ENCODE measurements around the gene PRSS33. TPM values are rescaled to one million over a fixed set of nuclear protein-coding genes. Genes with fewer than 3 reads are reported as not detected.

The PRSS33 gene
- total and polyA plus RNA-seq, 9 of the 15 experiments (the other 6 are each of a cell fraction or from before 2014, with no cell fraction given) = not detected

GRCh38 chr16:2785101-2785991, 2.0 kb downstream of the PRSS33 start (continued):
- TF ChIP-seq, protein P1, sequence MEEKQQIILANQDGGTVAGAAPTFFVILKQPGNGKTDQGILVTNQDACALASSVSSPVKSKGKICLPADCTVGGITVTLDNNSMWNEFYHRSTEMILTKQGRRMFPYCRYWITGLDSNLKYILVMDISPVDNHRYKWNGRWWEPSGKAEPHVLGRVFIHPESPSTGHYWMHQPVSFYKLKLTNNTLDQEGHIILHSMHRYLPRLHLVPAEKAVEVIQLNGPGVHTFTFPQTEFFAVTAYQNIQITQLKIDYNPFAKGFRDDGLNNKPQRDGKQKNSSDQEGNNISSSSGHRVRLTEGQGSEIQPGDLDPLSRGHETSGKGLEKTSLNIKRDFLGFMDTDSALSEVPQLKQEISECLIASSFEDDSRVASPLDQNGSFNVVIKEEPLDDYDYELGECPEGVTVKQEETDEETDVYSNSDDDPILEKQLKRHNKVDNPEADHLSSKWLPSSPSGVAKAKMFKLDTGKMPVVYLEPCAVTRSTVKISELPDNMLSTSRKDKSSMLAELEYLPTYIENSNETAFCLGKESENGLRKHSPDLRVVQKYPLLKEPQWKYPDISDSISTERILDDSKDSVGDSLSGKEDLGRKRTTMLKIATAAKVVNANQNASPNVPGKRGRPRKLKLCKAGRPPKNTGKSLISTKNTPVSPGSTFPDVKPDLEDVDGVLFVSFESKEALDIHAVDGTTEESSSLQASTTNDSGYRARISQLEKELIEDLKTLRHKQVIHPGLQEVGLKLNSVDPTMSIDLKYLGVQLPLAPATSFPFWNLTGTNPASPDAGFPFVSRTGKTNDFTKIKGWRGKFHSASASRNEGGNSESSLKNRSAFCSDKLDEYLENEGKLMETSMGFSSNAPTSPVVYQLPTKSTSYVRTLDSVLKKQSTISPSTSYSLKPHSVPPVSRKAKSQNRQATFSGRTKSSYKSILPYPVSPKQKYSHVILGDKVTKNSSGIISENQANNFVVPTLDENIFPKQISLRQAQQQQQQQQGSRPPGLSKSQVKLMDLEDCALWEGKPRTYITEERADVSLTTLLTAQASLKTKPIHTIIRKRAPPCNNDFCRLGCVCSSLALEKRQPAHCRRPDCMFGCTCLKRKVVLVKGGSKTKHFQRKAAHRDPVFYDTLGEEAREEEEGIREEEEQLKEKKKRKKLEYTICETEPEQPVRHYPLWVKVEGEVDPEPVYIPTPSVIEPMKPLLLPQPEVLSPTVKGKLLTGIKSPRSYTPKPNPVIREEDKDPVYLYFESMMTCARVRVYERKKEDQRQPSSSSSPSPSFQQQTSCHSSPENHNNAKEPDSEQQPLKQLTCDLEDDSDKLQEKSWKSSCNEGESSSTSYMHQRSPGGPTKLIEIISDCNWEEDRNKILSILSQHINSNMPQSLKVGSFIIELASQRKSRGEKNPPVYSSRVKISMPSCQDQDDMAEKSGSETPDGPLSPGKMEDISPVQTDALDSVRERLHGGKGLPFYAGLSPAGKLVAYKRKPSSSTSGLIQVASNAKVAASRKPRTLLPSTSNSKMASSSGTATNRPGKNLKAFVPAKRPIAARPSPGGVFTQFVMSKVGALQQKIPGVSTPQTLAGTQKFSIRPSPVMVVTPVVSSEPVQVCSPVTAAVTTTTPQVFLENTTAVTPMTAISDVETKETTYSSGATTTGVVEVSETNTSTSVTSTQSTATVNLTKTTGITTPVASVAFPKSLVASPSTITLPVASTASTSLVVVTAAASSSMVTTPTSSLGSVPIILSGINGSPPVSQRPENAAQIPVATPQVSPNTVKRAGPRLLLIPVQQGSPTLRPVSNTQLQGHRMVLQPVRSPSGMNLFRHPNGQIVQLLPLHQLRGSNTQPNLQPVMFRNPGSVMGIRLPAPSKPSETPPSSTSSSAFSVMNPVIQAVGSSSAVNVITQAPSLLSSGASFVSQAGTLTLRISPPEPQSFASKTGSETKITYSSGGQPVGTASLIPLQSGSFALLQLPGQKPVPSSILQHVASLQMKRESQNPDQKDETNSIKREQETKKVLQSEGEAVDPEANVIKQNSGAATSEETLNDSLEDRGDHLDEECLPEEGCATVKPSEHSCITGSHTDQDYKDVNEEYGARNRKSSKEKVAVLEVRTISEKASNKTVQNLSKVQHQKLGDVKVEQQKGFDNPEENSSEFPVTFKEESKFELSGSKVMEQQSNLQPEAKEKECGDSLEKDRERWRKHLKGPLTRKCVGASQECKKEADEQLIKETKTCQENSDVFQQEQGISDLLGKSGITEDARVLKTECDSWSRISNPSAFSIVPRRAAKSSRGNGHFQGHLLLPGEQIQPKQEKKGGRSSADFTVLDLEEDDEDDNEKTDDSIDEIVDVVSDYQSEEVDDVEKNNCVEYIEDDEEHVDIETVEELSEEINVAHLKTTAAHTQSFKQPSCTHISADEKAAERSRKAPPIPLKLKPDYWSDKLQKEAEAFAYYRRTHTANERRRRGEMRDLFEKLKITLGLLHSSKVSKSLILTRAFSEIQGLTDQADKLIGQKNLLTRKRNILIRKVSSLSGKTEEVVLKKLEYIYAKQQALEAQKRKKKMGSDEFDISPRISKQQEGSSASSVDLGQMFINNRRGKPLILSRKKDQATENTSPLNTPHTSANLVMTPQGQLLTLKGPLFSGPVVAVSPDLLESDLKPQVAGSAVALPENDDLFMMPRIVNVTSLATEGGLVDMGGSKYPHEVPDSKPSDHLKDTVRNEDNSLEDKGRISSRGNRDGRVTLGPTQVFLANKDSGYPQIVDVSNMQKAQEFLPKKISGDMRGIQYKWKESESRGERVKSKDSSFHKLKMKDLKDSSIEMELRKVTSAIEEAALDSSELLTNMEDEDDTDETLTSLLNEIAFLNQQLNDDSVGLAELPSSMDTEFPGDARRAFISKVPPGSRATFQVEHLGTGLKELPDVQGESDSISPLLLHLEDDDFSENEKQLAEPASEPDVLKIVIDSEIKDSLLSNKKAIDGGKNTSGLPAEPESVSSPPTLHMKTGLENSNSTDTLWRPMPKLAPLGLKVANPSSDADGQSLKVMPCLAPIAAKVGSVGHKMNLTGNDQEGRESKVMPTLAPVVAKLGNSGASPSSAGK (IDR thresholded peaks at IDR 0.05) = peak; percentile 84
- TF ChIP-seq EWSR1 (IDR thresholded peaks at IDR 0.05; ENCODE audit: borderline replicate concordance, low read depth, partially characterized antibody) = no peak
- no peak for TF ChIP-seq ADNP (tag; IDR thresholded peaks at IDR 0.05)
- TF ChIP-seq MTA3 (IDR thresholded peaks at IDR 0.05; ENCODE audit: borderline replicate concordance) = no peak
- peak; percentile 33; the same call in 1 of the 2 replicates for TF ChIP-seq MYC (IDR thresholded peaks at IDR 0.05; ENCODE audit: low read depth, low read length)
- TF ChIP-seq MYC (CRISPR knock-in tag; IDR thresholded peaks at IDR 0.05; ENCODE audit: borderline replicate concordance, low read depth) = no peak
- TF ChIP-seq ZFX (CRISPR knock-in tag; IDR thresholded peaks at IDR 0.05) = no peak
- no peak for TF ChIP-seq HNRNPUL1 (IDR thresholded peaks at IDR 0.05; ENCODE audit: low read length)
- TF ChIP-seq HNRNPL (IDR thresholded peaks at IDR 0.05; ENCODE audit: low read depth, low read length) = peak; percentile 75; the same call in 1 of the 2 replicates
- no peak for TF ChIP-seq SREBF1 (IDR thresholded peaks at IDR 0.05; ENCODE audit: borderline replicate concordance, low read depth, low read length)
- no peak for TF ChIP-seq CREM (IDR thresholded peaks at IDR 0.05; ENCODE audit: low read depth)
- TF ChIP-seq ZSCAN32 (CRISPR knock-in tag; IDR thresholded peaks at IDR 0.05) = no peak

Data from K562 (cell line).